Neural progenitor cell (in vitro differentiated cells): ENCODE data around the gene MAD1L1.
"Not testable (repeated sequence)": the region's sequence is repeated elsewhere in the genome, so short reads cannot be mapped to it uniquely, and the experiment has no call there.

ENCODE experiments used
- EZH2 ChIP-seq: fragments of 200-600 bp; sonication (generic); IDR thresholded peaks from 2 replicates; pipeline ENCODE4 v1.6.1; 2017; ENCODE audit warnings: antibody characterized with exemption, mild to moderate bottlenecking, moderate library complexity
- EZH2phosphoT487 ChIP-seq: fragments of 200-600 bp; sonication (generic); IDR thresholded peaks from 2 replicates; pipeline ENCODE4 v1.6.1; 2017; ENCODE audit warnings: antibody characterized with exemption
- TF ChIP-seq, protein P1 (sequence below): fragments of 200-600 bp; sonication (generic); IDR thresholded peaks from 2 replicates; pipeline ENCODE4 v1.5.1; 2017; ENCODE audit warnings: antibody characterized with exemption, mild to moderate bottlenecking

- TF ChIP-seq, protein P1, sequence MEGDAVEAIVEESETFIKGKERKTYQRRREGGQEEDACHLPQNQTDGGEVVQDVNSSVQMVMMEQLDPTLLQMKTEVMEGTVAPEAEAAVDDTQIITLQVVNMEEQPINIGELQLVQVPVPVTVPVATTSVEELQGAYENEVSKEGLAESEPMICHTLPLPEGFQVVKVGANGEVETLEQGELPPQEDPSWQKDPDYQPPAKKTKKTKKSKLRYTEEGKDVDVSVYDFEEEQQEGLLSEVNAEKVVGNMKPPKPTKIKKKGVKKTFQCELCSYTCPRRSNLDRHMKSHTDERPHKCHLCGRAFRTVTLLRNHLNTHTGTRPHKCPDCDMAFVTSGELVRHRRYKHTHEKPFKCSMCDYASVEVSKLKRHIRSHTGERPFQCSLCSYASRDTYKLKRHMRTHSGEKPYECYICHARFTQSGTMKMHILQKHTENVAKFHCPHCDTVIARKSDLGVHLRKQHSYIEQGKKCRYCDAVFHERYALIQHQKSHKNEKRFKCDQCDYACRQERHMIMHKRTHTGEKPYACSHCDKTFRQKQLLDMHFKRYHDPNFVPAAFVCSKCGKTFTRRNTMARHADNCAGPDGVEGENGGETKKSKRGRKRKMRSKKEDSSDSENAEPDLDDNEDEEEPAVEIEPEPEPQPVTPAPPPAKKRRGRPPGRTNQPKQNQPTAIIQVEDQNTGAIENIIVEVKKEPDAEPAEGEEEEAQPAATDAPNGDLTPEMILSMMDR: not testable (repeated sequence)
- TF ChIP-seq EZH2phosphoT487, EZH2: not testable (repeated sequence)
Observed at GRCh38 chr7:1976521-1976920, 256.2 kb downstream of the MAD1L1 start.
